KMS-11 (cell line): Measurements from ENCODE around the gene MED26.

Experiments used
- H2AFZ ChIP-seq: fragments of 200-600 bp; sonication (generic); 2 replicates; pipeline ENCODE4 v1.6.1; 2016; ENCODE audit warnings: antibody characterized with exemption, mixed run types, low read depth
- H3K27ac ChIP-seq: fragments of 200-600 bp; sonication (generic); 2 replicates; pipeline ENCODE4 v1.6.1; 2016; ENCODE audit warnings: mild to moderate bottlenecking, mixed run types
- H3K27me3 ChIP-seq: fragments of 200-600 bp; sonication (generic); 2 replicates; pipeline ENCODE4 v1.6.1; 2017; ENCODE audit warnings: mild to moderate bottlenecking, low read depth, mixed run types, moderate library complexity; ENCODE audit not compliant: insufficient read depth
- H3K36me3 ChIP-seq: fragments of 200-600 bp; sonication (generic); 2 replicates; pipeline ENCODE4 v1.6.1; 2017; ENCODE audit warnings: mild to moderate bottlenecking, mixed run types; ENCODE audit not compliant: insufficient read depth
- H3K4me1 ChIP-seq: fragments of 200-600 bp; sonication (generic); 2 replicates; pipeline ENCODE4 v1.6.1; 2016; ENCODE audit warnings: mild to moderate bottlenecking, low read depth, mixed run types; ENCODE audit not compliant: poor library complexity, severe bottlenecking
- H3K4me2 ChIP-seq: fragments of 200-600 bp; sonication (generic); 2 replicates; pipeline ENCODE4 v1.7.0; 2016; ENCODE audit warnings: mild to moderate bottlenecking, mixed run types
- H3K4me3 ChIP-seq: fragments of 200-600 bp; sonication (generic); IDR thresholded peaks from 2 replicates; pipeline ENCODE4 v1.6.1; 2017; ENCODE audit warnings: low read depth, low read length, mixed read lengths; ENCODE audit not compliant: insufficient read depth
- H3K79me2 ChIP-seq: fragments of 200-600 bp; sonication (generic); 2 replicates; pipeline ENCODE4 v1.6.1; 2016; ENCODE audit warnings: low read depth, mixed run types; ENCODE audit not compliant: insufficient read depth
- H3K9ac ChIP-seq: fragments of 200-600 bp; sonication (generic); 2 replicates; pipeline ENCODE4 v1.6.1; 2016; ENCODE audit warnings: mild to moderate bottlenecking, mixed run types
- H4K20me1 ChIP-seq: fragments of 200-600 bp; sonication (generic); 2 replicates; pipeline ENCODE4 v1.6.1; 2016; ENCODE audit warnings: mild to moderate bottlenecking, mixed run types; ENCODE audit not compliant: insufficient read depth
- CTCF ChIP-seq: fragments of 200-600 bp; sonication (generic); conservative IDR thresholded peaks from 2 replicates; pipeline ENCODE4 v1.6.1; 2017; ENCODE audit warnings: low read depth, mild to moderate bottlenecking, antibody characterized with exemption, low read length, moderate library complexity, mixed read lengths

MED26 gene

GRCh38 chr19:16586991-16587832, 40.8 kb downstream of the MED26 start:
- TF ChIP-seq CTCF = no peak
- peaks cover 57% of the 10 kb centered on the region for H3K4me1 ChIP-seq
- peak overlapping the region; percentile 95 for H3K27ac ChIP-seq
- H4K20me1 ChIP-seq = no peaks in the 10 kb centered on the region
- no peaks in the 10 kb centered on the region for H3K36me3 ChIP-seq
- peak overlapping the region; percentile 95 for H3K4me2 ChIP-seq
- peaks cover 99% of the 10 kb centered on the region for H3K79me2 ChIP-seq
- H3K4me3 ChIP-seq = peak overlapping the region; percentile 25
- H2AFZ ChIP-seq = no peak overlapping the region
- no peaks in the 10 kb centered on the region for H3K27me3 ChIP-seq
- peak overlapping the region; percentile 94 for H3K9ac ChIP-seq

GRCh38 chr19:16586477-16586871, 41.5 kb downstream of the MED26 start:
- Histone ChIP-seq H3K27ac (peak overlapping the region; percentile 95), H2AFZ (no peak overlapping the region), H4K20me1 (no peaks in the 10 kb centered on the region), H3K27me3 (no peaks in the 10 kb centered on the region), H3K4me3 (no peak overlapping the region), H3K4me2 (peak overlapping the region; percentile 95), H3K36me3 (no peaks in the 10 kb centered on the region), H3K79me2 (peaks cover 99% of the 10 kb centered on the region), H3K9ac (peak overlapping the region; percentile 94), H3K4me1 (peaks cover 49% of the 10 kb centered on the region)
- TF ChIP-seq CTCF = 0 out of 2 replicates have a peak, but pooled peaks have one; percentile 12

GRCh38 chr19:16585808-16586476, 42.1 kb downstream of the MED26 start:
- no peaks in the 10 kb centered on the region for H3K27me3 ChIP-seq
- peaks cover 99% of the 10 kb centered on the region for H3K79me2 ChIP-seq
- H3K4me1 ChIP-seq = peaks cover 44% of the 10 kb centered on the region
- no peak for TF ChIP-seq CTCF
- no peaks in the 10 kb centered on the region for H4K20me1 ChIP-seq
- peak overlapping the region; percentile 95 for H3K27ac ChIP-seq
- H3K9ac ChIP-seq = peak overlapping the region; percentile 94
- peak overlapping the region; percentile 95 for H3K4me2 ChIP-seq
- no peak overlapping the region for H2AFZ ChIP-seq
- no peaks in the 10 kb centered on the region; the same call in 1 of the 2 replicates for H3K36me3 ChIP-seq
- no peak overlapping the region for H3K4me3 ChIP-seq

- H4K20me1 ChIP-seq = no peaks in the 10 kb centered on the region
- peaks cover 100% of the 10 kb centered on the region for H3K79me2 ChIP-seq
- H3K4me1 ChIP-seq = peaks cover 37% of the 10 kb centered on the region
- H3K27ac ChIP-seq = peak overlapping the region; percentile 95
- no peaks in the 10 kb centered on the region for H3K27me3 ChIP-seq
- no peak overlapping the region for H2AFZ ChIP-seq
- H3K4me3 ChIP-seq = no peak overlapping the region
- peak overlapping the region; percentile 94 for H3K9ac ChIP-seq
- H3K4me2 ChIP-seq = peak overlapping the region; percentile 95
- H3K36me3 ChIP-seq = no peaks in the 10 kb centered on the region; the same call in 1 of the 2 replicates
- no peak for TF ChIP-seq CTCF
Measured at GRCh38 chr19:16585094-16585801, 42.8 kb downstream of the MED26 start.
